Spinal cord (tissue), 10 donors: ENCODE data around the gene TBC1D1. TPM values are rescaled to one million over a fixed set of nuclear protein-coding genes. Genes with fewer than 3 reads are reported as not detected.

Experiments
- DNase-seq, 6 donors: peaks; one replicate each; pipeline versions ENCODE4 v3.0.0 to v3.0.0-alpha.2; 2013 to 2015; ENCODE audit warnings: low spot score in 6 of 6, low read depth in 4 of 6
- H3K27ac ChIP-seq: one replicate; pipeline ENCODE4 v1.5.1; 2013; ENCODE audit warnings: low read depth, low read length, control low read depth
- H3K27me3 ChIP-seq: one replicate; pipeline ENCODE4 v1.6.1; 2013; ENCODE audit warnings: low read length; ENCODE audit not compliant: control insufficient read depth, insufficient read depth
- H3K36me3 ChIP-seq: one replicate; pipeline ENCODE4 v1.6.1; 2013; ENCODE audit warnings: low read length; ENCODE audit not compliant: control insufficient read depth, insufficient read depth
- H3K4me1 ChIP-seq: one replicate; pipeline ENCODE4 v1.6.1; 2013; ENCODE audit warnings: low read length; ENCODE audit not compliant: control insufficient read depth, insufficient read depth
- H3K4me3 ChIP-seq: one replicate; pipeline ENCODE4 v1.5.1; 2013; ENCODE audit warnings: low read depth, low read length, control low read depth
- H3K9me3 ChIP-seq: one replicate; pipeline ENCODE4 v1.6.1; 2013; ENCODE audit warnings: low read length; ENCODE audit not compliant: control insufficient read depth, insufficient read depth
- WGBS: methylation state at CpG from one replicate; pipeline ENCODE4 v1.1.5; 2013; ENCODE audit warnings: missing lambda C conversion rate; ENCODE audit not compliant: insufficient coverage; 5-methylcytosine and 5-hydroxymethylcytosine counted together
- polyA plus RNA-seq, 2 donors: library from polyadenylated mRNA; unstranded; fragments of 120-200 nt; gene quantifications; one replicate each; pipeline ENCODE4 v1.2.1, GENCODE V29; 2013; ENCODE audit not compliant: insufficient read length in 2 of 2
- total RNA-seq, 2 donors: library from RNA; depleted of rRNA in 1 of 2; stranded (reverse); fragments of 120-200 nt in 1 of 2; fragments of >200 nt in 1 of 2; gene quantifications; one replicate each; pipeline versions ENCODE4 v1.2.3 to v1.2.4, GENCODE V29; 2013 to 2014
- donor health status: healthy.

The TBC1D1 gene
- total and polyA plus RNA-seq, 4 donors = 49.0 to 59.0 (median 53.9) TPM

DNA sequence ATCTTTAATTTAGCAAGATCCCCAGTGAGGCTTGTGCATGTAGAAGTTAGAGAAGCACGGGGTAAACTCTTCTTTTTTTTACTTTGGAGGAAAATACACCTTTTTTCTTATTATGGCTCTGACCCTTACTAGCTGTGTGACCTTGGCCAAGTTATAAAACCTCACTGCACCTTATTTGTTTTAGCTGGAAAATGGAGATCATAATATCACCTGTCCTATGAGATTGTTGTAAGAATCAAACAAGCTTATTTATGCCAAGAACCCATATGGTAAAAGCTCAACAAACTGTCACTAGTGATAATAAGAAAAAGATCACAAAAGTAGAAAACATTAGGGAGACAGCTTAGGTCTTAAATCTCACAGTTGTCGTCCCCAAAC, 196.0 kb downstream of the TBC1D1 start:
- Histone ChIP-seq H3K36me3 (no peaks in the 10 kb centered on the region), H3K27me3 (no peaks in the 10 kb centered on the region), H3K4me1 (peaks cover 14% of the 10 kb centered on the region), H3K27ac (peak overlapping the region; percentile 19), H3K4me3 (no peak overlapping the region), H3K9me3 (no peaks in the 10 kb centered on the region)
- no CpG with 5 or more reads among the region's 2 CpGs for WGBS
- no peak for DNase-seq

DNA sequence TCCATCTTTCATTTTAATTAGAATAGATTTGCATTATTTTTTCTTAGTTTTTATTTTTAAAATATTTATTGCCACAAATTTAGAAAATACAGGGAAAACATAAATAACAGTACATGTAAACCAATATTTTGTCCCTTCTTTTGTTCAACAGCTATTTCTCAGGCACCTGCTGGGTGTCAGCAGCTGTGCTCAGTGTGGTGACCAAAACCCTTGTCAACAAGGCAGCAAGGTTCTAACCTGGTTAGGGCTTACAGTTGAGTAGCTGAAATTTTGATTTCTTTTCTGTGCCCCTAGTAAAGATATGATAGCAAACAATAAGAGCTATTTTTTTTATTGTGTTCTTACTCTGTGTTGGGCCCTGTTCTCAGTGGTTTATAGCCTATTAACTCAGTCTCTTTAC, 197.4 kb downstream of the TBC1D1 start:
- H3K27ac ChIP-seq = no peak overlapping the region
- H3K4me3 ChIP-seq = no peak overlapping the region
- DNase-seq = no peak
- H3K27me3 ChIP-seq = no peaks in the 10 kb centered on the region
- peaks cover 14% of the 10 kb centered on the region for H3K4me1 ChIP-seq
- H3K36me3 ChIP-seq = no peaks in the 10 kb centered on the region
- no peaks in the 10 kb centered on the region for H3K9me3 ChIP-seq

- Histone ChIP-seq H3K9me3 (no peaks in the 10 kb centered on the region), H3K4me1 (peaks cover 10% of the 10 kb centered on the region), H3K27ac (no peak overlapping the region), H3K4me3 (no peak overlapping the region), H3K36me3 (no peaks in the 10 kb centered on the region), H3K27me3 (no peaks in the 10 kb centered on the region)
- WGBS = 100% methylated on average over 1 of the region's 4 CpGs
- DNase-seq = no peak
Observed at GRCh38 chr4:38089961-38090360, 199.1 kb downstream of the TBC1D1 start.

DNA sequence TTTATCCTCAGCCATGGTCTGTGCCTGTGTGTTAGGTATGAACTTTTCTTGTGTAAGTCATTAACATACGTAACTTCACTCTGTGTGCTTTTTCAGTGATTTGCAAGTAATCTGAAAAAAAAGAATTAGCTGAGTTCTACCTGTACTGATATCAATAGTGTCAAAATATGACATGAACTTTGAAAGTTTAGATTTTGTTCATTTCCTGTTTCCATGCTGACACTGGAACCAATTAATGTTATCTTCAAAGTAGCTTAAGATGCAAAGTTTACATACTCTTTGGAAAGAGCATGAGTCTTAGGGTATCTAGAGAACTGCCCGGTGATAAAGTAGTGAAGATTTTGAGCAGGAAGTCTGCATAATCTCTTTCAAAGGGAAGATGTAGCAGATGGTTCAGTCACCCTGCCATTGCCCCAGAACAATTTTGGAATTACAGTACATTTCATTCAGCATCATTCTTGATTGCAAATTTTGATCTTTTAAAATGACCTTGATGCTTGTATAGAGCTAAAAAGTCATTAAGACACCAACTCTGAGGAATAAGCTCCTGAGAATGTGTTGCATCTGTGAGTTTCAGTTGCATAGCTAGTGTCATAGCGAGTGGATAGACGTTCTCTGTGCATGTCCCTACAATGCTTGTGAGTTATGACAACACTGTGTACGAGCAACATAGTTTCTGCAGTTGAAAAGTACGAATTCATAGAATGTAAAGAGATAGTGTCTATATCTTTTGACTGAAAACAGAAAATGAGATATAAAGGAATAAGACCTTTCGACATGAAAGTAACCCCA, 199.8 kb downstream of the TBC1D1 start:
- no peak overlapping the region for H3K4me3 ChIP-seq
- no peaks in the 10 kb centered on the region for H3K27me3 ChIP-seq
- H3K27ac ChIP-seq = no peak overlapping the region
- no peaks in the 10 kb centered on the region for H3K9me3 ChIP-seq
- peaks cover 5% of the 10 kb centered on the region for H3K4me1 ChIP-seq
- no peak for DNase-seq
- WGBS = 95% methylated on average over 6 of the region's 7 CpGs
- H3K36me3 ChIP-seq = no peaks in the 10 kb centered on the region

DNA sequence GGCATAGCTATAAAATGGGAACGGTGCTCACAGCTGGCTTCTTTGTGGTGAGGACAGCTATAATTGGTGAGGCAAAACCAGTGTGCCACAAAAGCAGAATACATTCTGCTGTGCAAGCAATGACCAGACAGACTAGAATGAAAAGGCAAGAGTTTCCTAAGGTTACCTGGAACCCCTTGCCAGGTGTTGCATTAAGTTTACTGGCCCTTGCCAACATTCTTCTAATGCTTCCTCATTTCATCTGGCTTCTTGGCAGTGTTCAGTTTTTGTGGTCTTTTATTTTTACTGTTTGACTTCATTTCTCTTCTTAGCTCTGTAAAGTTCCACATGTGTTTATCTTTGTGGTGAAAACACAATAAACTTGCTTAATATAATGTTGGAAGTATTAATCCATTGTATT, 200.8 kb downstream of the TBC1D1 start:
- Histone ChIP-seq H3K27ac (no peak overlapping the region), H3K4me3 (no peak overlapping the region), H3K27me3 (no peaks in the 10 kb centered on the region), H3K36me3 (no peaks in the 10 kb centered on the region), H3K9me3 (no peaks in the 10 kb centered on the region), H3K4me1 (no peaks in the 10 kb centered on the region)
- 60% methylated on average over 1 of the region's 1 CpG for WGBS
- no peak for DNase-seq

DNA sequence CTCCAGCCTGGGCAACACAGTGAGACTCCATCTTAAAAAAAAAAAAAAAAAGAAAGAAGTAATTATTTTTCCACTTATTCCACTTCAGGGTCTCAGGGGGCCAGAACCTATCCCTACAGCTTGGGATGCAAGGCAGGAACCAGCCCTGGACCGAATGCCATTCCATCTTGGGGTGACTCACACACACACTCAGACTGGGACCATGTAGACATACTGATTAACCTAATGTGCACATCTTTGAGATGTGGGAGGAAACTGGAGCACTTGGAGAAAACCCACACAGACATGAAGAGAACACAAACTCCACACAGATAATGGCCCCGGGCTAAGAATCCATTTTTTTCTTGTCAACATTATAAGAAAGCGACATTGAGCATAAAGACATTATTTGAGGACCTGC, 201.8 kb downstream of the TBC1D1 start:
- Histone ChIP-seq H3K4me1 (no peaks in the 10 kb centered on the region), H3K27ac (no peak overlapping the region), H3K4me3 (no peak overlapping the region), H3K27me3 (no peaks in the 10 kb centered on the region), H3K36me3 (peaks cover 2% of the 10 kb centered on the region), H3K9me3 (no peaks in the 10 kb centered on the region)
- WGBS = 86% methylated on average over 1 of the region's 3 CpGs
- no peak for DNase-seq

DNA sequence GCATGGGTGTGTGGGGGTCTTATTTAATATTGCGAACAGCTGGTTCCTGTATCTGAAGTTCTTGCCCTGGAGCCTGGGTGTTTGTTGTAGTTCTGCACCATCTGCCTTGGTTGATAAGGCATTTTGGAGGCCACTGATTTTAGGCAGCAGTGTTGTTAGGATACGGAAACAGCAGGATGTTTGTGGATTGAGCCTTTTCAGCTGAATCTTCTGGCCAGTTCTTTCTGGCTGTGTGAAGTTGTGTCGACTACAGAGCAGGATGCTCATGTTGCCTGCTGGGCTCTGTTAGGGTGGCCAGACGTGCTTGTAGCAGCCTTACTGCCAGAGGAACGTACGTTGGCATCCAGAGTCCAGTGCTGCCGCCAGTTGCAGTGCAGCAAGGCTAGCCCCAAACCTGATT, 203.5 kb downstream of the TBC1D1 start:
- H3K27ac ChIP-seq = peak overlapping the region; percentile 16
- 47% methylated on average over 6 of the region's 7 CpGs for WGBS

DNA sequence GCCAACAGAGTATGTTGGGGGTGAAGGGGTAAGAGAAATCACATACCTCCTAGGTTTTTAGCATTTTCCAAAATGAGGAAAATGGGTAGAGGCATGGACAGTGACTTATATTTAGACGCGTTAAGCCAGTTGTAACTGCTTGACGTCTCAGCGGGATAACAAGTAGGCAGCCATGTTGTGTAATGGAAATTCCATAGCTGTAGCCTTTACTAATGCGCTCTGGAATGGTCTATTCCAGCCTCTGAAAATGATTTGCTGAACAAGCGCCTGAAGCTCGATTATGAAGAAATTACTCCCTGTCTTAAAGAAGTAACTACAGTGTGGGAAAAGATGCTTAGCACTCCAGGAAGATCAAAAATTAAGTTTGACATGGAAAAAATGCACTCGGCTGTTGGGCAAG, 204.8 kb downstream of the TBC1D1 start:
- no peaks in the 10 kb centered on the region for H3K9me3 ChIP-seq
- DNase-seq = no peak
- H3K4me1 ChIP-seq = no peaks in the 10 kb centered on the region
- 98% methylated on average over 6 of the region's 8 CpGs for WGBS
- H3K27me3 ChIP-seq = no peaks in the 10 kb centered on the region
- H3K36me3 ChIP-seq = peaks cover 2% of the 10 kb centered on the region
- no peak overlapping the region for H3K27ac ChIP-seq
- no peak overlapping the region for H3K4me3 ChIP-seq

More for the DNA sequence above, 203.5 kb downstream of the TBC1D1 start:
- Histone ChIP-seq H3K9me3 (no peaks in the 10 kb centered on the region), H3K36me3 (peaks cover 2% of the 10 kb centered on the region), H3K27me3 (no peaks in the 10 kb centered on the region), H3K4me3 (no peak overlapping the region), H3K4me1 (no peaks in the 10 kb centered on the region)
- DNase-seq = peak in 2 of 6 donors; percentile 37 to 44

GRCh38 chr4:38097818-38098217, 206.9 kb downstream of the TBC1D1 start:
- Histone ChIP-seq H3K36me3 (peaks cover 7% of the 10 kb centered on the region), H3K27ac (no peak overlapping the region), H3K9me3 (no peaks in the 10 kb centered on the region), H3K4me1 (no peaks in the 10 kb centered on the region), H3K27me3 (no peaks in the 10 kb centered on the region), H3K4me3 (no peak overlapping the region)
- WGBS = 100% methylated on average over 2 of the region's 4 CpGs
- DNase-seq = no peak

DNA sequence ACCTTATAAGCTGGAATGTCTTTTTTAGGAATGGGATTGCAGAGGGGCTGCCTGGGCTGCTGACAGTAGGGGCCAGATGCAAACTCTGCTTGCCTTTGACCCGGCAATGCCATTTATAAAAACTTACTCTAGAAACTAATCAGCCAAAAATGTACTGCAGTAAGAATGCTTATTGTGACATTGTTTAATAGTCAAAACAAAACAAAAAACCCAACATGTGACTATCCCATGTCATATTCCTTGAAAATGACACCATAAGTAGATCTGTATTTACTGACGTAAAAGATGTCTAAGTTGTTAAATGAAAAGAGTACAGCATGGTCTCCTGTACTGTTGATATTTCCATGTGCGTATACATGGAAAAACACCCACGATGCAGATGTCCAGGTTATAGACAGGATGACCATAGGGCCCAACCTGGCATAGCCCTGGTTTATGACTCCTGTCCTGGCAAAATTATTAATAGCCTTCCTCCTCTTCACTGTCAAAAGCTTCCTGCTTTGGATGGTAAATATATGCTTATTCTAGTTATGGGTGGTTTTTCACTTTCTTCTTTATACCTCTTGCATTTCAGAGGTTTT, 208.2 kb downstream of the TBC1D1 start:
- no peak for DNase-seq
- no peak overlapping the region for H3K4me3 ChIP-seq
- 100% methylated on average over 1 of the region's 4 CpGs for WGBS
- peaks cover 7% of the 10 kb centered on the region for H3K36me3 ChIP-seq
- no peaks in the 10 kb centered on the region for H3K27me3 ChIP-seq
- no peaks in the 10 kb centered on the region for H3K4me1 ChIP-seq
- no peak overlapping the region for H3K27ac ChIP-seq
- H3K9me3 ChIP-seq = no peaks in the 10 kb centered on the region
